ENCODE results near the gene HNRNPC. TPM values are rescaled to one million over a fixed set of nuclear protein-coding genes. Genes with fewer than 3 reads are reported as not detected.
"Not testable (repeated sequence)": the region's sequence is repeated elsewhere in the genome, so short reads cannot be mapped to it uniquely, and the experiment has no call there.

HNRNPC gene
- total RNA-seq, 1 experiment from 2014 or later, result 1,062 TPM

GRCh38 chr14:21281917-21282316 lies 12.7 kb upstream of the HNRNPC start:
- not testable (repeated sequence) for H2BK15ac ChIP-seq (ENCODE audit: low read depth, low read length); H2BK5ac ChIP-seq (ENCODE audit: insufficient read length, low read length); H3K18ac ChIP-seq (ENCODE audit: insufficient read length, low read depth, low read length); H3K4me3 Mint-ChIP-seq; H3K23me2 ChIP-seq (ENCODE audit: insufficient read length, low read depth, low read length, poor library complexity, severe bottlenecking); H3K9ac ChIP-seq (ENCODE audit: extremely low read depth, insufficient read length, low read length); DNase-seq; H3K27me3 ChIP-seq (ENCODE audit: insufficient read depth, low read length); H2BK20ac ChIP-seq (ENCODE audit: low read depth, low read length, poor library complexity, severe bottlenecking); H3K79me1 ChIP-seq (ENCODE audit: insufficient read depth, low read depth, low read length, poor library complexity, severe bottlenecking); H3K4me1 ChIP-seq (ENCODE audit: insufficient read depth, low read length); H3K4me1 Mint-ChIP-seq; H2AK5ac ChIP-seq (ENCODE audit: insufficient read length, low read length); H3K4ac ChIP-seq (ENCODE audit: low read depth, low read length); H4K20me1 ChIP-seq (ENCODE audit: control insufficient read depth, insufficient read depth, insufficient read length); H4K91ac ChIP-seq (ENCODE audit: insufficient read length, low read depth, low read length); H3K9me3 ChIP-seq (ENCODE audit: control insufficient read depth, low read depth, low read length); H4K8ac ChIP-seq (replicated peaks; ENCODE audit: insufficient read length, low read depth, low read length); H3K27ac Mint-ChIP-seq; H3K23ac ChIP-seq (ENCODE audit: insufficient read length, low read depth, low read length); H2AFZ ChIP-seq (ENCODE audit: low read length); H2BK12ac ChIP-seq (ENCODE audit: insufficient read length, low read depth, low read length); H3K9me3 Mint-ChIP-seq; H3K4me2 ChIP-seq (ENCODE audit: insufficient read depth, insufficient read length, low read length); H3K27me3 Mint-ChIP-seq (ENCODE audit: low read depth); H3K56ac ChIP-seq (ENCODE audit: insufficient read length, low read depth, low read length); H3K36me3 Mint-ChIP-seq (ENCODE audit: insufficient read depth in 1 of 3, low read depth in 3 of 3); H3K27ac ChIP-seq (ENCODE audit: insufficient read length, low read depth, low read length); H4K5ac ChIP-seq (ENCODE audit: insufficient read length, low read depth, low read length); H3K79me2 ChIP-seq (ENCODE audit: insufficient read depth, low read length); H2BK120ac ChIP-seq (ENCODE audit: low read depth, low read length, poor library complexity, severe bottlenecking); H3K14ac ChIP-seq (ENCODE audit: insufficient read depth, low read length)
- WGBS (ENCODE audit: extremely low coverage, insufficient read length, low lambda C conversion rate), result no CpG with 5 or more reads among the region's 8 CpGs
- H3T11ph ChIP-seq (ENCODE audit: low read length), result peak overlapping the region; percentile 53

Measured in H9 (cell line).